Measurements from ENCODE around the gene HDAC5.

DNA sequence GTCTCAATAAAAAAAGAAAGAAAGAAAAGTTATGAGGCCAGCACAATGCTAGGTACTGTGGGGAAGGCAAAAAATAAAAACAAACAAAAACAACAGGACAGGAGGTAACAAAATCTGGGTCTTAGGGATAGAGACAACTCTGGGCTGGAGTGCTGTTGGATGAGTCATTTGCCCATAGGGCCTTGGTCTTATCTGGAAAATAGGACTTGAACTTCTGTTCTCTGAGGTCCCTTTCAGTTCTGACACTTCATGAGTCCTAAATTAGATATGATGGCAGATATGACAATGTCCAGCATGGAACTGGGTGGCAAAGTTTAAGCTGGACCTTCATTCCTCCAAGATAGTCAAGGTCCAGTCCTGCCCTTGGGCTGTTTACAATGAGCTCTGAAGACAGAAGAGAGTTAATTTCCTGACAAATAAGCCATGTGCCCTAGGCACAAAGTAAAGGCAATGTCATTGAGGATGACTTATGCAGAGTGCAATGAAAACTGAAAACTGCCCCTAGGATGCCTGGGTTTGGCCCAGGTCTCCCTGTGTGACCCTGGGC is 8.9 kb upstream of the HDAC5 start:
- TF ChIP-seq, protein P1, sequence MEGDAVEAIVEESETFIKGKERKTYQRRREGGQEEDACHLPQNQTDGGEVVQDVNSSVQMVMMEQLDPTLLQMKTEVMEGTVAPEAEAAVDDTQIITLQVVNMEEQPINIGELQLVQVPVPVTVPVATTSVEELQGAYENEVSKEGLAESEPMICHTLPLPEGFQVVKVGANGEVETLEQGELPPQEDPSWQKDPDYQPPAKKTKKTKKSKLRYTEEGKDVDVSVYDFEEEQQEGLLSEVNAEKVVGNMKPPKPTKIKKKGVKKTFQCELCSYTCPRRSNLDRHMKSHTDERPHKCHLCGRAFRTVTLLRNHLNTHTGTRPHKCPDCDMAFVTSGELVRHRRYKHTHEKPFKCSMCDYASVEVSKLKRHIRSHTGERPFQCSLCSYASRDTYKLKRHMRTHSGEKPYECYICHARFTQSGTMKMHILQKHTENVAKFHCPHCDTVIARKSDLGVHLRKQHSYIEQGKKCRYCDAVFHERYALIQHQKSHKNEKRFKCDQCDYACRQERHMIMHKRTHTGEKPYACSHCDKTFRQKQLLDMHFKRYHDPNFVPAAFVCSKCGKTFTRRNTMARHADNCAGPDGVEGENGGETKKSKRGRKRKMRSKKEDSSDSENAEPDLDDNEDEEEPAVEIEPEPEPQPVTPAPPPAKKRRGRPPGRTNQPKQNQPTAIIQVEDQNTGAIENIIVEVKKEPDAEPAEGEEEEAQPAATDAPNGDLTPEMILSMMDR (IDR thresholded peaks at IDR 0.05) = no peak
- TF ChIP-seq EP300 (IDR thresholded peaks at IDR 0.05; ENCODE audit: low read depth) (no peak), POLR2A (IDR thresholded peaks at IDR 0.05) (no peak), POLR2AphosphoS5 (IDR thresholded peaks at IDR 0.05) (no peak)

All from transverse colon (tissue), 4 donors.